Activated CD4-positive, CD25-positive, alpha-beta regulatory T cell treated with anti-CD3 and anti-CD28 coated beads, Interleukin-2, amount 50 U/mL, for 24 hours (primary cell): ENCODE results near the gene TRIM2.
A peak's percentile ranks its signal among the peaks of the same experiment; 100 is the strongest.

Experiments used
- ATAC-seq, 2 donors: fragments of 150-1000 bp; cut with Tn5 transposase; one replicate each; pipeline ENCODE4 v1.10.0; 2021; ENCODE audit warnings: mild to moderate bottlenecking in 1 of 2, moderate library complexity in 1 of 2

Gene TRIM2

DNA sequence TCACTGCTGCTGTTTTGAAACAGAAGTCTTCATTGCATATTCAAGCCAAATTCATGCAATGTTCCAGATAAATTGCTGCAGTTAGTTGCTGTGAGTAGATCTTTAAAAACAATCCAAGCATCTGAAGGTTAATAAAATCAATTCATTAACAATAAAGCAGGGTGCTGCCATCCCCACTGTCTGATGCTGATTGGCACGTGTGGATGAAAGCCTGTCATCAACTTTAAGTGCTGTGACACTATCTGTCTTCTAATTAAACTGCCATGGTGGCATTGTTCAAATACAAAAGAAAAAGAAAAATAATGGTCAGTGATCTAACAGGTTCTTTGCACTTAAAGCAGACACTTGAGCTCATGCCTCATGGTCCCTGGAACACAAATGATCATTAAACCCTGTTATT lies 77.2 kb downstream of the TRIM2 start:
- ATAC-seq, result no peak

GRCh38 chr4:153282023-153282422 lies 77.8 kb downstream of the TRIM2 start:
- no peak for ATAC-seq

GRCh38 chr4:153283260-153283659 lies 79.0 kb downstream of the TRIM2 start:
- no peak for ATAC-seq

- ATAC-seq, result no peak
Observed at GRCh38 chr4:153290134-153290533, 85.9 kb downstream of the TRIM2 start.

- ATAC-seq, result no peak
Observed at GRCh38 chr4:153291562-153291961, 87.3 kb downstream of the TRIM2 start.

GRCh38 chr4:153292897-153293741 lies 88.9 kb downstream of the TRIM2 start:
- ATAC-seq, result no peak

GRCh38 chr4:153293742-153294057 lies 89.5 kb downstream of the TRIM2 start:
- ATAC-seq, result no peak

- ATAC-seq, result no peak
Observed at GRCh38 chr4:153294631-153295030, 90.4 kb downstream of the TRIM2 start.

DNA sequence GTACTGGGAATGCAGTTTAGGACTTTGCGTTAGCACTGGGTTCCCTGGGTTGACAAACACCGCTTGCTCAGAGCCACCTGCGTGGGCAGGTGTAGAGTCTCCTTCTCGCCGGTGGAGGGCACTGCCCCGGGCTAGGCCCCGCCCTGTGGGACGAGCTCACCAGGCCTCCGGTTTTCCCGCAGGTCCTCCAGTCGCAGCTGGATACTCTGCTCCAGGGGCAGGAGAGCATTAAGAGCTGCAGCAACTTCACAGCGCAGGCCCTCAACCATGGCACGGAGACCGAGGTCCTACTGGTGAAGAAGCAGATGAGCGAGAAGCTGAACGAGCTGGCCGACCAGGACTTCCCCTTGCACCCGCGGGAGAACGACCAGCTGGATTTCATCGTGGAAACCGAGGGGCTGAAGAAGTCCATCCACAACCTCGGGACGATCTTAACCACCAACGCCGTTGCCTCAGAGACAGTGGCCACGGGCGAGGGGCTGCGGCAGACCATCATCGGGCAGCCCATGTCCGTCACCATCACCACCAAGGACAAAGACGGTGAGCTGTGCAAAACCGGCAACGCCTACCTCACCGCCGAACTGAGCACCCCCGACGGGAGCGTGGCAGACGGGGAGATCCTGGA lies 91.0 kb downstream of the TRIM2 start:
- ATAC-seq, result no peak

DNA sequence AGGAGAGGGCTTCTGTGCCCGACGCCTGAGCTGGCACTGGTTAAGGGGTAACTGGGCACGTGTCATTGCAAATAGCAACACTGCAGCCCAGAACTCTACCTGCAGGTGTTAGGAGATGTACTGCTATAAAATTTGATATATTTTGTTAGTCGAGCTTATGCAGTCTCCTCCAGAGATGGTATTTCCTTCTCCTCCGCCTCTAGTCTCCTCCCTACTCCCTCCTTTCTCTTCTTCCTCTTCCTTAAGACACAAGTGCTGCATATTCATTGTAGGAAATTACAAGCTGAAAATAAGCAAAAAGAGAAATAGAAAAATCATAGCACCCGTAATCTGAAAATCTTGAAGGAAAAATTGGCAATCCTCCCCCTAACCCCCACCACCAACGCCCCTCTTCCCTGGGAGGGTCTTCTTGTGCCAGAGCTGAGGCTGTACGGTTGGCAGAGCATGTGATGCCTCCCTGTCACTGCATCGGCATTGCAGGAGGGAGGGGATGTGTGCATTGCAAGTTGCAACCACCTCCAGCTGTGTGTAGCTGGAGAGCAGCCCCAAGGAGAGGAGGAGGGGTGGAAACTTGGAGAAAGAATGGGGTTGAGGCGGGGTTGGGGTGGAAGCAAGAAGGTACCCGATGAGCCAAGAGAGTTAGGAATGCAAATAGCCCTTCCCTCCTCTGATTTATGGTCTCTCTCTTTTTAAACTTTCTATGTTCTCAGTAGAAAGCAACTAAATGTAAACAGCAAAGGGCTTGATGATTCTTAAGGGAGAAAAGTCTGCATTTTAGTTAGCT lies 92.0 kb downstream of the TRIM2 start:
- no peak for ATAC-seq

- no peak for ATAC-seq
Observed at GRCh38 chr4:153297116-153297515, 92.9 kb downstream of the TRIM2 start.

- ATAC-seq, result no peak
Observed at GRCh38 chr4:153310793-153311192, 106.5 kb downstream of the TRIM2 start.

DNA sequence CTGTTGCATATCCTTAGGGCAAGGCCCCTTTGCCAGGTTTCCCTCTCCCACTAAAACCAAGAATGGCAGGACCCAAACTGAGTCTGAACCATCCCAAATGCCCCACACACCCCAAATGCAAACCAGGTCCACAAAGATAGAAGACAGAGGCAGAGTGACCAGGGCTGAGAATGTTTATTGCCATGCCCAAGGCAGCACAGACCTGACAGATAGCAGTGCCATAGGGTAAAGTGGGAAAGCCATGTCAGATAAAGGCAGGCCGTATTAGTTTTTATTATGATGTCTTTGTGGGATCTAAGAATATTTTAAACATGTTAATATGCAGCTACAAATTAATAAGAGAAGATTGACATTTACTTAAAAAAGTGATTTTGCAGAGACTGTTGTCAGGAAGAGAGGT lies 110.7 kb downstream of the TRIM2 start:
- ATAC-seq, result no peak

DNA sequence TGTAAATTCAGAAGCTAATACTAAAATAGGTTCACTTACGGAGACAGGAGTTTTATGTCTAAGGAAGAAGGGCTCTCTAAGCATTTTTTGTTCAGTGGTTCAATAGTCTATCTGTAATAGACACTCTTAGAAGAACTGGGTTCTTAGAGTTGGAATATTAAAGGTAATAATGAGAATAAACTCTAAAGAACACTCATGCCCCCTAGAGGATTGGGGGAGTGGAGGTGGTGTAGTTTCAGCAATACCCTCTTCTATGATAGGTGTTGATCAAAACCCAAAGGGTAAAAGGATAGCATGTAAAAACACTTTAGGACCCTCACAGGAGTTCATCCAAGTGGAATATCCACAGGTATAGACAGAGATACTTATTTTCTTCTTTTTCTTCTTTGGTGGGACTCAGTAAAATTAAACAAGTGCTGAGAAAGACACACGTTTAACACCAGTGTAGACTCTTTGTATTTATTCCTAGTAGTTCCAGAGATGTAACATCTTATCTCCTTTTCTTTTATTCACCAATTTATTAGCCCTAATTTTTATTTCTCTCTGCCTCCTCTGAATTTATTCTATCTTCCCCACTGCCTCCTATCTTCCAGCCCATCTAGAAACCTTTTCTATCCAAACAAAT lies 114.6 kb downstream of the TRIM2 start:
- peak; percentile 43 to 55 for ATAC-seq

- no peak for ATAC-seq
Observed at GRCh38 chr4:153322791-153323190, 118.5 kb downstream of the TRIM2 start.

DNA sequence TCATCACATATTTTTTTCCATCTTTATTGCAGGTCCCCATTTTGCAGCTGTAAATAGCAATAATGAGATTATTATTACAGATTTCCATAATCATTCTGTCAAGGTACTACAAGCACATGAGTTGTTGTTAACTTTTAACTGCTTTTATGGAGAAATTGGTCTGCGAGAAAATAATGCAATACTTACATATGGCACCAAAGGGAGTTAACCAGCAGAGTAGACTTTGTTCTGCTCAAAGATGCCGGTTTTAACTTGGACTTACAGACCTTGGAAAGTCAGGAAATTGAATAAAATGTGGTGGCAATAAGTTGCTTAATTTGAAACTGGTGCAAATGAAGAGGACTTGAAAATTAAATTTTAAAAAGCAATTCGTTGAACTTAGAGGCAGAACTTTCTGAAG lies 119.8 kb downstream of the TRIM2 start:
- no peak for ATAC-seq

- no peak for ATAC-seq
Observed at GRCh38 chr4:153325558-153325957, 121.3 kb downstream of the TRIM2 start.

GRCh38 chr4:153326513-153326912 lies 122.3 kb downstream of the TRIM2 start:
- no peak for ATAC-seq

GRCh38 chr4:153327247-153327646 lies 123.0 kb downstream of the TRIM2 start:
- no peak for ATAC-seq

DNA sequence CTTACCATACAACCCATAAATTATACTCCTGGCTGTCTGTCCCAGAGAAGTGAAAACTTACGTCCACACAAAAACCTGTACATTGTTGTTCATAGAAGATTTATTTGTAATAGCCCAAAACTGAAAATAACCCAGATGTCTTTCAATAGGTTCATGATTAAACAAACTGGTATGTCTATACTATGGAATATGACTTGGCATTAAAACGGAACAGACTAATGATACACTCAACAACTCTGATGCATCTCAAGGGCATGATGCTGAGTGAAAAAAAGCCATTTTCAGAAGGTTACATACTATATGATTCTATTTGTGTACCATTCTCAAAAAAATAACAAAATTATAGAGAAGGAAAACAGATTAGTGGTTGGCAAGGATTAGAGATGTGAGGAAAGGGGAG lies 128.7 kb downstream of the TRIM2 start:
- no peak for ATAC-seq

GRCh38 chr4:153333874-153334273 lies 129.6 kb downstream of the TRIM2 start:
- ATAC-seq, result no peak

- ATAC-seq, result no peak
Observed at GRCh38 chr4:153335665-153336064, 131.4 kb downstream of the TRIM2 start.

- no peak for ATAC-seq
Observed at GRCh38 chr4:153337686-153338085, 133.4 kb downstream of the TRIM2 start.
